GOT3 (cell line): ENCODE results near the gene NYAP2.

Experiments
- DNase-seq: peaks from one replicate; lab custom pipeline; 2025; ENCODE audit warnings: mixed read lengths; lab: John Stamatoyannopoulos, UW

The NYAP2 gene

DNA sequence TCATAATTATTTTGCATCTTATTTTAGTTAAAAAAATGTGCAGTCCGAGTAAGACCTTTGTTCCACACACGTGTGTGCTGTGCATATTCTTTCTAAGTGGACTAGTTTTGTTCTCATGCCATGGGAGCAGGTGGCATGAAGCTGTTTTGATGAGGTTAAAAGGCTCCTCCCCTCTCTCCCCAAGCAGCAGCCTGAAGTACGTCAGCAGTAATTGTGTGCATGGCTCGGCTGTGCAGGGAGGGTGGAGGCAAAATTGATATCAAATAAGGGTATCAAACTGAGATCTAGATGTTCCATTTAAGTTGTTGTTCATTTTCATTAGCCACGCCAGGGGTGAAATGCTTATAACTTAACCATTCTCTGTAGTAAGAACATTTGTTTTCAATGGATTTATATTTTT lies at the start of gene NYAP2:
NYAP2 (plus strand) TSS at position 207 of the 400 bp plus-strand sequence. CDS start 9,171 bp downstream, outside the sequence.
- DNase-seq: no peak

DNA sequence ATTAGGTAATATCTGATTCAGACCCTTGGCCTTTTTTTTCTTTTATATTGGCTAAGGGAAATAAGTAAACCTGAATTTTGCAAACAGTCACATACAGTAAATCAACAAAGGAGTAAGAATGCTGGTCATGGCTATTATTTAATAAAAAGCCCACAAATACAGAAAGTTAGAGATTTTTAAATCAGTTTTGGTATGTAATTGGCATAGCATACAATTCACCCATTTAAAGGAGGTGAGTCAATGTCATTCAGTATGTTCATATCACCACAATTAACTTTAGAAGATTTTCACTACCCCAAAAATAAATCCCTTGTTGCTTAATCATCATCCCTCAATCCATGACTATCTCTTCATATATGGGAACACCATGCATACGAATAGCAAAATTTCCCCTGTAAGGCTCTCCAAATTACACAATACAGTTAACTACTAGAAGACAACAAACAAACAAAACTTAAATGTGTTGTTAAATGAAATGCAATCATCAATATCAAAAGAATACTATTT lies 45.9 kb upstream of the NYAP2 start:
- no peak for DNase-seq

DNA sequence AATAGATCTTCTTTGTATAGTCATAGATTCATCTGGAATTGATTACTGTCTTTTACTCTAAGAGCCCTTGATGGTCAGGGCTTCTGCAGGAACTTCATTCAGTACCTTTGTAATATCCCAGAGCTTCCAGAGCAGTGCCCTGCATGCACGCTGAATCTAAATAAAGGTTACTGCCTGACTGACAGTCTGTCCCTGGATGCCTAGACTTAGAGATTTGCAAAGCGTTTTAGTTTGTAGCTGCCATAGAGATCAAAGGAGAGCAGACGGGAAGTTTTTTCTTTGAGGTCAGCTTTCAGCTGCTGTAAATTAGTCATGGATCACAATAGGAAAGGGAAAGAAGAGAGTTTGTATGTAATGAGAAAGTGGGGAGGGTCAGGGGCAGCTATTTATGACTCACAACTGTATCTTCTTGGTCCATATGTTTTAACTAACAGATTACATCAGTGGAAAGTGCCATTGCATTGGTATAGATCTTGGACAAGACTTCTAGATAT lies 45.2 kb upstream of the NYAP2 start:
- no peak for DNase-seq

DNA sequence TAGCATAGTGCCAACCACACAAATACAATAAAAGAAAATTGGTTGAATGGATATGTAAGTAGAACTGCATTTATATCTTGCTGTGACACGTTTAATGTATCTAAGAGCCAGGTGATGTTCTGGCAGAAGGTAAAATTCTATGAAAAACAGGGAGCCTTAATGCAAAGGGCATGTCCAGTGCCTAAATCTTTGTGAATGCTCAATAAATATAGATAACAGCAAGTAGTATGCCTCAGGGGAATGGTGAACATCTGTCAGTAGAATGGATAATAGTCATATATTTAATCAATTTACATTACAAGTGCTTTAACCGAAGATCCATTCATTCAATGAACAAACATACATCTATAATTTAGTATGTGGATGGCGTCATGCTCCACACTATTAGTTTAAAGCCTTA lies 43.7 kb upstream of the NYAP2 start:
- no peak for DNase-seq

DNA sequence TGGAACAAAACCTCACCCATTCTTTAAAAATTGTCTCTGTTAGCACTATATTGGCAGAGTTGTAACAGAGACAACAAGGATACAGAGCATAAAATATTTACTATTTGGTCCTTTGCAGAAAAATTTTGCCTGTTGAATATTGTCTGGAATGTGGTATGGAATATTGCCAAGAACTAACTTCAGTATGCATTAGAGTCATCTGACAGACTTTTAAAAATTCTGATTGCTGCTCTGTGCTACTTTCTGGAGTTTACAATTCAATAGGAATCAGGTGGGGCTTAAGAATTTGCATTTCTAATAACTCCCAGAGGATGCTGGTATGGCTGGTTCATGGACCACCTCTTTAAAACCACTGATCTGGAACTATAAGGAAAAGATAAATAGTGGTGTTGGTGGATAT lies 32.8 kb upstream of the NYAP2 start:
- no peak for DNase-seq

DNA sequence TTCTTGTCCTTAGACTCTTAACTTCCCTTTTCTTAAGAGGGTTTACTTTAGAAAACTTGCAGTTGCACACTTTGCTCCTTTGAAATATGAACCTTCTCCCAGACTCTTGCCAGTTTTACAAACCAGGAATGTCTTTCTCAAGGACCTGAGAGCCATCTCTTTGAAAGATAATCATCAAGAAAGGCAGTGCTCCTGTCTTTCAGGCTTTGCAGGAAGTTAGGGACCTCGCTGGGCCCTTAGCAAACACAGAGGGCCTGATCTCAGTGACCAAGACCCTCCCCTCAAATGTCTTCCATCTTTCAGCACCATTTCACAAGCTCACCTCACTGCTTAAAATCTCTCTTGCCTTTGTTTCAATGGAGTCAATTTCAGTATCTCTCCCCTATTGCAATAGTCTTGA lies 32.0 kb upstream of the NYAP2 start:
- no peak for DNase-seq

DNA sequence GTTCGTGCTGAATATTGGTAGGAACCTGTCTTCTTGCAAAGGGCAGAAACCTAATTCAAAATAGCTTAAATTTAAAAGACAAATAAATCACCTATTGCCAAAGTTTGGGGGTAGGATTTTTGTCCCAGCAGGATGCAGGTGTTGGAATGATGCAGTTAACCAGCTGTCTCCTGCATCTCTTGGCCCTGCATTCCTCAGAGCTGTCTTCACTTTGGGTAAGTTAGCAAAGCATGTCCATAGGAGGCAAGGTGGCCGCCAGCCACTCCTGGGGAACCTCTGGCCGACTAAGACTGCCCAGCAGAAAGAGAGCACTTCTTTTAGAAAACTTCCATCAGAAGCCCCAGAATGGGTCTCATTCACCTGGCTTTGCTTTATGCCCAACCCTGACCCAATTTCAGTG lies 20.5 kb upstream of the NYAP2 start:
- no peak for DNase-seq

DNA sequence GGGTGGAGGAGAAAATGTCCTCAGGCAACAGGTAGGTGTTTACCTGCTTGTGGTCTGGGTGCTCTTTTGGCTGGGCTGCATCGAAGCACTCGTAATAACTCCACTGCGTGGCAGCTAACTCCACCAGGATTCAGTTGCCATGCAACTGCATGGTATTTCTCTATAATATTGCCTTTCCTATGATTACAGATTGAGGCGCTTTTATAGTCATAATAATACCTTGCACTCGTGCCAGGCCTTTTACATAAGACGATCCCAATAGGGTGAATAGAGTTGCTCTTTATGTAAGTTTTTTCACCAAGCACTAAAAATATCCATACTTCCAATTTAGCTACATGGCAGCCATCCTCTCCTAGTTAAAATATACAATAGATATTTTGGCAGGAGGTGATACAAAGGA lies 19.7 kb upstream of the NYAP2 start:
- DNase-seq: no peak

DNA sequence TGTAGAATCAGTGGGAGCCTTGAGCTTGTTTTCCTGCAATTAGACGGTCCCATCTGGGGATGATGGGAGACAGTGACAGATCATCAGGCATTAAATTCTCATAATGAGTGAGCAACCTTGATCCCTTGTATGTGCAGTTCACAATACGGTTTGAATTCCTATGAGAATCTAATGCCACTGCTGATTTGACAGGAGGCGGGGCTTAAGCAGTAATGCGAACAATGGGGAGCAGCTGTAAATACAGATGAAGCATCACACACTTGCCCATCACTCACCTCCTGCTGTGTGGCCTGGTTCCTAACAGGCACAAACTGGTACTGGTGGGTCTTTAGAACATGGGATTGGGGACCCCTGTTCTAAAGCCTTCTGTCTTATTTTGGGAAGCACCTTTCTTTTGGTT lies 17.9 kb upstream of the NYAP2 start:
- no peak for DNase-seq

DNA sequence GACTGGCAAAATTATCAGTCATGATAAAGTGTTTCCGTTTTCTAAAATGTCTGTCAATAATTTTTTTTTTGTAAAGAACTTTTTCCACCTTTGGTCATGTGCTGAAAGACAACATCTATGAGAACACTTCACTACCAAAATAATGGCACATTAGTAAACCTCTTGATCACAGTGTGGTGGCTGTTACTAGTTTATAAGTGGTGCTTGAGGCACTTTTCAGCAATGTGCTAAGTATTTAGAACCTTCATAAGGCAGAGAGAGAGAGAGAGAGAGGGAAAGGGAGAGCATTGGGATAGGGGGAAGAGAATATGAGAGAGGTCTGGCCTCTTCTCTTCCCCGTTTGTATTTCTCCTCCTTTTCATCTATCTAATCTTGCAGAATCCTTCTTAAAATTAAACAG lies 1.1 kb upstream of the NYAP2 start:
- no peak for DNase-seq

DNA sequence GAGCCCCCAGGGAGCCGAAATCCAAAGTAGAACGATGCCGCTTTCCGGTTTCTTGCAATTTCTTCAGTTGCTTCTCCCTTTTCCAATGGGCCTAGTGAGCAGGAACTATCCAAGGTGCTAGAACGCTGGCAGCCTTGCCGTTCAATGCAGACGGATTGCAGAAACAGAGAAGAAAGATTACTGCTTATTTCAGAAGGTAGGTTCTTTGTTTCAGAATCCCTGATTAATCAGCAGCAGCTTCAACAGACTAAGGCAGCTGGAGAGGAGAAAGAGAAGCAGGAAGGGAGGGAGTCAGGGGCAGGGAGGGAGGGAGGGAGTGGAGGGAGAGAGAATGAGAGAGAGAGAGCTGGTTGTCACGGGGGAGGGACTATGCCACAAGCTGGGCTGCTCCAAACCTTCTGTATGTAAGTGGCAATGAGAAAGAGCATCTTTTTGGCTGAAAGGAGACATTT lies 576 bp downstream of the NYAP2 start:
- peak; percentile 9 for DNase-seq

DNA sequence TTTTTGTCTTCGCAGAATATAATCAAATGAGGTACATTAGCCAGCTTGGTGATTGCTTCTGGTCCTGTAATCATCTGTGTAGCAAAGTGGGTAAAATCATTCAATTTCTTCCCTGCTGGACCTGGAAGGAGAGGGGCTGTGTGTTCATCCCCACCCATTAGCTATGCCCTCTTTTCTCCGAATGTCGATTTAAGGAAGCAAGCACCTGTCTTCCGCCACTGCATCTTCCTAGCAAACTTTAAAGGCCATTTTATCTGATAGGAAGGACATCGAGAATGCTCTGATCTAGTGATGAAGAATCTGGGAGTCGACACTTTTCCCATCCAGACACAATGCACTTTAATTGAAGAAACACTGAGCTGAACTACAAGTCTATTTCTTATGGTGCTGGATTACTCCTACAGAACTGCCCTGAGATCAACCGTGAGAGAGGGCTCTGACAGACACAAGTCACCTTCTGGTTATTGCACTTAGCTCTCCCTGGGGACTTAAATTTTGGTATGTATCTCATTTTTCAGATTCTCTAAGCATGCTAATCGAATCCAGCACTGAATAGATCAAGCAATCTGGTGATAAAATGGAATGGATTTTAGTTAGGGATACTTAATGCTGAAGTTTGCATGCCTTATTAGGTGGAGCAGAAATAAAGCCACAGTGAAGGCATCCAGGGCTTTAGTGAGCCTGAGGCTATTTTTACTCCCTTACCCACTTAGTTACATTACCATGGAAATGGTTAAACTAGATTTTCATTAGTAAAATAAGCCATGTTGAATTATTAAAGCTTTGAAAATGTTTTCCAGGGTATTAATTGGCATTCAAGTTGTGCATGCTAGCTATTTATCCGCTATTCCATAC lies 1.3 kb downstream of the NYAP2 start:
- no peak for DNase-seq

DNA sequence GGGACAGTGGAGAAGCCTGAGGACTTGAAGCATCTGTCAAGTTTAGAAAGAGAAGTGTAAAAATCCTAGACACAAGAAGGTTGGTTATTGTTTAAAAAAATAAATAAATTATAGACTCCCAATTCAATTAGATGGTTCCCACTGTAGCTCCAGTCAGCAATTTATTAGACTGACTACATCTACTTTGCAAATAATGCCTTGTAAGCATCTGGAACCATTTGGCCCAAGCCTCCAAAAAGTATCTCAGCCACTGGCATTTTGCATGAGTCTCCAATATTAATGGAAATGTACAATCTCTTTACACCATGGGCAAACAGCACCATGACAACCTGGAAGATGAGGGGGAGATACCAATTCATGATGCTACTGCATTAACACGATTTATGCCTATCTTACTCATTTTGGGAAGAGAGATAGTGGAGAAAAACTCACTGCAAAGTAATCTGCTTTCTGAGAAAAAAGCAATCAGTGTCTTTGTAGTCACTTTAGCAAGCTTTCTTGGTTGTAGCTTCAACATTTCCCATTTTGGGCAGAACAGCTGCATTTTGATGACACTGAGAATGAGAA lies 2.8 kb downstream of the NYAP2 start:
- no peak for DNase-seq

DNA sequence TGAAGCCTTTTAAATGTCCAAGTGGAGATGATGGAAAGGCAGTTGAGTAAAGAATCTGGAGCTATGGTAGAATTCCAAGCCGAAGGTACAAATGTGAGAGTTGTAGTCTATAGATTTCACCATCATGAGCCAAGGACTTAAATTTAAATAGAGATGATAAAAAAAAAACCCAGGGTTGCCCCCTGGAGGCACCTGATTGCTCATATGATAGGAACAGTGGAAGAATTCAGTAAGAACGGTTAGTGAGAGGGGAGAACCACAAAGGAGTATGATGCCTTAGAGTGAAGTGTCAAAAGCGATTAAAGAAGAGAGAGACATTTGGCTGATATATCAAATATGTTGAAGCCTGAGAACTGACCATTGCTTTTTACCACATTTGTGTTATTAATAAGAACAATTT lies 11.9 kb downstream of the NYAP2 start:
- DNase-seq: no peak

DNA sequence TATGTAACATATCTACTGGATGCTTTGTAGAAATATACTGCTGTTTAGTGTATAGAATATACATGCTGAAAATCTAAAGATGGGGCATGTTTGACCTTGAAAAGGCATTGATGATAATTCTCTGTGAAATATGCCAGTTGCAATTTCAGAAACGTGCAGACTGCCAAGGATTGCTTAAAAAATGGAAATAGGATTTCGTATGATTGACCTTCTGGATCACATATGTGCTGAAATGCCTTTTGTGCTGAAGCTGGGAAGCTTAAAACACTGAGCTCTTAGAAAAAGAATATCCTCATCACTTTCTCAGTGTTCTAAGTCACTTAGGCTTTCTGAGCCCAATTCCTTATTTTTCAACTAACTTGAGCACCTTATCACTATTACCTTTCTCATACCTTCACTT lies 14.3 kb downstream of the NYAP2 start:
- no peak for DNase-seq

DNA sequence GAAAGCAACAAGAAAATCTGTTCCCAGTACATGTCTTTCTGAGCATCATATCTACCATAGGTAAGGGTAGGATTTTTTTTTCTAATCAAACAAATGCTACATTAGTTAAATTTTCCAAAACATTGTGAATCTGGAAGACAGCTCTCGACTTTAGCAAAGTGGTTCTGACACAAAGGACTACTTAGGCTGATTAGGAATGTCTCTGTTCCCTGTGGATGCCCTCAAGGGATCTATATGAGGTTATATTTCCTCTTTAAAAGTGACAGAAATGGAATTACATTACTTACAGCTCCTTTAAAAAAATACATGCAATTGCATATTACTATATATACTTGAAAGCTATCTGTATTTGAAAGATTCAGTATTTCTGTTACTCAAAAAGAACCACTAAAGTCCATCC lies 15.4 kb downstream of the NYAP2 start:
- DNase-seq: no peak

DNA sequence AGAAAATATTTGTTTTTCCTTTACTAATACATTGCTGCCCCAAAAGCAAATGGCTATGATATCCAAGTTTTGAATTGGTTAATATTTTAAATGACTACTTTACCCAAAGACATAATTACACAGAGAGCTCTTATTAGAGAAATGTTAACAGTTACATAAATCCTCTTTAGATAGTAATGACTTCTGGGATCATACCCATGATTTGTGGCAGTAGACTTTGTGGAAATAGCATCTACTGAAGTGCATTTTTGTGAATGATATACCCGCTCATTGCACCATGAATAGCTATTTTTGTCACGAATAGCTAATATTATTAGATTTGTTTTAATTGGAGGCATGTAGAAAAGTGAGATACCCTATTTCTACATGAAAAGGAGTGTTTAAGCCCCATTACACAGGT lies 15.8 kb downstream of the NYAP2 start:
- DNase-seq: no peak

DNA sequence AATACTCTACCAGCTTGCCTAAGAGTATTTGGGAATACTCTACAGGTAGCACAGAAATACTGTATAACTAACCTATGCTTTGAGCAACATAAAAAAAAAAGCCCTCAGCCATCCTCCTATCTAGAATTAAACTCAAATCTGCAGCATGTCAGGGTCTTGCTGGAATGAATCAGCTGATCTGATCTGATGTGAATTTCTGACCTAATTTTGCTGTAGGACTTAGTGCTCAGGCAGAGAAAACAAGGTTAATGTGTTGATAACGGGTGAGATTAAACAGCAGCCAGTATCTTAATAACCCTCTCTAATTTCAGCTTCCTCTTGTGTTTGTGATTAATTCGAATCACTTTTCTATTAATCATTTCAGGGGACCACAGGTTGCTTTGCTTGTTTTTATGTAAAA lies 16.3 kb downstream of the NYAP2 start:
- DNase-seq: no peak

DNA sequence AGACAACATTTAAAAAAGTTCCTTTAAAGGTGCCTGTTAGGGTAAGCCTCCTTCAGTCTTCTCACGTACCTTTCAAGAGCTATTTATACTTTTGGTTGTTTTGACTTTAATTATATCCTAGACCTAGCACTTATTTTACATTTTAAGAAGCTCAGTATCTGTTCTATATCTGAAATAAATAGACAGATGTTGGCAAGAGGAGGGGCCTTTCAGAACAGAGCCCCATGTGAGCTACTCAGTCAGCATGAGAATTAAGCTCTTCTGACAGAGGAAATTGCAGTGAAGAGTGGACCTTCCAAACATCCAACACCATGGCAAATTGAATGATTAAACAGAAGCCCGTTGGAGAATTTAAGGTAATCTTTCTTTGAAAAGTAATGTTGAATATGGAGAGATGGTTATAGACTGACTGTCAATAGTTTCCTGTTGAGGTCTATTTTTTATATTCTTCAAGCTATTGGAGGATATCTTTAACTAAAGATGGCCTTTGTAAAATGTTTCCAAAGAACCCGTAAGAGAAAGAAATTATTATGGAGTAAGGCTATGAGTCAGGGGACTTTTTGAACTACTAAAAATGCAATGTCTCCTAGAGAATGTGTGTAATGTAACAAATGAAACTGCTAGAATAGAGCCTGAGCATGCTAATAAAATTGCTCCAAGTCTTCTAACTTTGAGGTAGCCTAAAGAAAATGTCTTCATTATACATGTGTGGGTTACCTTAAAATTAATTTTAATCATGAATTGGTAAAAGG lies 17.3 kb downstream of the NYAP2 start:
- DNase-seq: no peak

DNA sequence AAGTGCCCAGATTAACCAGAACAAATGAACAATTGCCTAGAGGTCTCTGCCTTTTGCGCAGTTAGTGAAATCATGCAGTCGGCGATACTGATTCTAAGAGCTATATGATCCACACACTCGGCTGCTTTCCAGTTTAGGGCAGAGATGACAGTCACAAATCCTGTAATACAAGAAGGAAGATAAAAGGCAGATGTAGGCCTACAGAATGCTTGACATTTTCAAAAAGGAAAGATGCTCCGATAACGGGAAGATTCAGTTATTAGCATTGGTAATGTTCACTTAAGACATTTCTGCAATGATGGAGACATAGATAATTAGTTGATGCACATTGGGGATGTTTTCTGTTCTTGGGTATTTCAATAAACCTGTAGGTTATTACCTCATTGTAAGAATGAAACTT lies 19.5 kb downstream of the NYAP2 start:
- no peak for DNase-seq

DNA sequence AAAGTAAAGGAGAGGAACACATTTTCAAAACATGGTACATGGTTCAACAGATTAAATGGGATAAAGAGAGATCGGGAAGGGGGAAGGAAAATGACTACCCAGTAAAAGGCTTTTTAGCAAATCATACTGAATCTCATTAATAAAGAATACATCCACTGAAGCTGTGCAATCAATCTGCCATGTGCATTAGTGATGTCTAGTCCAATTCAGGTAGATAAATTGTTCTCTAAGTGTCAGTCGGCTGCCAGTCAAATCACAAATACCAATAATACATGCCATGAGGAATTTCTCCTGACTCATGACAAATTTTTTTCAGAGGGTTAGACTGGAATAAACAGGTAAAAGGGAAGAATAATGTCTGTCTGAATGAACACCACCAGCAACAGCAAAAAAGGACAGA lies 22.6 kb downstream of the NYAP2 start:
- no peak for DNase-seq

DNA sequence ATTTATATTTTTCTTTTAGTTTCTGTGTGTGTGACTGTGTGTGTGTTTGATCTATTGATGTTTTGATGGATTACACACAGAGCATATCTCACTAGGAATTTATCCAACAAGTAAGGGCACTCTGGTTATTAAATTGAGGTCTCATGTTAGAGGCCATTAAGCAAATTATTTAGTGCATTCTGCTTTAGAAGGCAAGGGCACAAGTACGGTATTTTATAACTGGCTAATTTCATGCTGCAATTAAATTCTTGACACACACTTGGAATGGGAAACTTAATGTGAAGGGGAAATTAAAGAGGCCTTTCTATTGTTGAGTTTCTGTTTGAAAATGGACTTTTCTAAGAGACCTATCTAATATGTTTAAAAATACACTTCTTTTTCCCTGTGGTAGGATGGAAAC lies 25.8 kb downstream of the NYAP2 start:
- DNase-seq: no peak

DNA sequence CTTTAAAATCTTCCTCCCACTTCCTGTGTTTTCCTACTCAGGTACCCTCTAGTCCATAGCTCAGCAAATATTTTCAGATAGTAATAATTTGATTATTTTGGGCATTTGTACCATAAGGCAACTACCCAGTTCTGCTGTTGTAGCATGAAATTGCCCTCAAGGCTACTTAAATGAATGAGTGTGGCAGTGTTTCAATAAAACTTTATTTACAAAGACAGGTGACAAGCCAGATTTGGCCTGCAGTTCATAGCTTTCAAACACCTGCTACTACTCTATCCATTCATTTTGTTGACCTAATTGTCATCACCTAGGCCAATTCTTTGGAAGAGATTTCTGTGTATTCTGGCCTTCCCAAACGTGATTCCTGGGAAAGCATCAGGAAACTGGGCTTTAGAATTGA lies 28.9 kb downstream of the NYAP2 start:
- no peak for DNase-seq
